ENCODE measurements around the gene POLR2J.

DNA sequence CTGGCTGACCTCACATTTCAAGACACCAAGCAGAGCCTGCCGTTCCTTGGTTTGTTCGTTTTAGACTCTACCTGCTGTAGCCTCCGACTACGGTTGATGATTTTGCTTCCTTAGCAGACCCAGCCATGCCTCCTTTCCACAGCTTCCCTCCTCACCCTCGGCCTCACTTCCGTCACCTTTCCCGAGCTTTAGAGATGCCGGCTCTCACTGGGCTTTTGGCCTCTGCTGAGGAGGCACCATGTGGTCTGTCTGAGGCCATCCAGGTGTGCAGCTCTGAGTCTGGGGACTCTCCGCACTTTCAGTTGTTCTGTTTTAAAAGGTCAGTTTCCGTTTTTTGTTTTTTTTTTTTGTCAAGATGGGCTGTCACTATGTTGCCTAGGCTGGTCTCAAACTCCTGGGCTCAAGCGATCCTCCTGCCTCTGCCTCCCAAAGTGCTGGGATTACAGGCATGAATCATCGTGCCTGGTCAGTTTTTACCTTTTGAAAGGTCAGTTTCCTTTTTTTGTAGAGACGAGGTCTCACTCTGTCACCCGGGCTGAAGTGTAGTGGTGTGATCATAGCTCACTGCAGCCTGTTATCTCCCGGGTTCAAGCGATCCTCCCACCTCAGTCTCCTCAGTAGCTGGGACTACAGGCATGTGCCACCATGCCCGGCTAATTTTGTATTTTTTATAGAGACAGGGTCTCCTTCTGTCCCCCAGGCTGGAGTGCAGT lies 33.6 kb downstream of the POLR2J start:
- TF ChIP-seq, protein P1, sequence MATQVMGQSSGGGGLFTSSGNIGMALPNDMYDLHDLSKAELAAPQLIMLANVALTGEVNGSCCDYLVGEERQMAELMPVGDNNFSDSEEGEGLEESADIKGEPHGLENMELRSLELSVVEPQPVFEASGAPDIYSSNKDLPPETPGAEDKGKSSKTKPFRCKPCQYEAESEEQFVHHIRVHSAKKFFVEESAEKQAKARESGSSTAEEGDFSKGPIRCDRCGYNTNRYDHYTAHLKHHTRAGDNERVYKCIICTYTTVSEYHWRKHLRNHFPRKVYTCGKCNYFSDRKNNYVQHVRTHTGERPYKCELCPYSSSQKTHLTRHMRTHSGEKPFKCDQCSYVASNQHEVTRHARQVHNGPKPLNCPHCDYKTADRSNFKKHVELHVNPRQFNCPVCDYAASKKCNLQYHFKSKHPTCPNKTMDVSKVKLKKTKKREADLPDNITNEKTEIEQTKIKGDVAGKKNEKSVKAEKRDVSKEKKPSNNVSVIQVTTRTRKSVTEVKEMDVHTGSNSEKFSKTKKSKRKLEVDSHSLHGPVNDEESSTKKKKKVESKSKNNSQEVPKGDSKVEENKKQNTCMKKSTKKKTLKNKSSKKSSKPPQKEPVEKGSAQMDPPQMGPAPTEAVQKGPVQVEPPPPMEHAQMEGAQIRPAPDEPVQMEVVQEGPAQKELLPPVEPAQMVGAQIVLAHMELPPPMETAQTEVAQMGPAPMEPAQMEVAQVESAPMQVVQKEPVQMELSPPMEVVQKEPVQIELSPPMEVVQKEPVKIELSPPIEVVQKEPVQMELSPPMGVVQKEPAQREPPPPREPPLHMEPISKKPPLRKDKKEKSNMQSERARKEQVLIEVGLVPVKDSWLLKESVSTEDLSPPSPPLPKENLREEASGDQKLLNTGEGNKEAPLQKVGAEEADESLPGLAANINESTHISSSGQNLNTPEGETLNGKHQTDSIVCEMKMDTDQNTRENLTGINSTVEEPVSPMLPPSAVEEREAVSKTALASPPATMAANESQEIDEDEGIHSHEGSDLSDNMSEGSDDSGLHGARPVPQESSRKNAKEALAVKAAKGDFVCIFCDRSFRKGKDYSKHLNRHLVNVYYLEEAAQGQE (IDR thresholded peaks at IDR 0.05): no peak
- TF ChIP-seq SP1 (IDR thresholded peaks at IDR 0.05): no peak
- TF ChIP-seq, protein P2, sequence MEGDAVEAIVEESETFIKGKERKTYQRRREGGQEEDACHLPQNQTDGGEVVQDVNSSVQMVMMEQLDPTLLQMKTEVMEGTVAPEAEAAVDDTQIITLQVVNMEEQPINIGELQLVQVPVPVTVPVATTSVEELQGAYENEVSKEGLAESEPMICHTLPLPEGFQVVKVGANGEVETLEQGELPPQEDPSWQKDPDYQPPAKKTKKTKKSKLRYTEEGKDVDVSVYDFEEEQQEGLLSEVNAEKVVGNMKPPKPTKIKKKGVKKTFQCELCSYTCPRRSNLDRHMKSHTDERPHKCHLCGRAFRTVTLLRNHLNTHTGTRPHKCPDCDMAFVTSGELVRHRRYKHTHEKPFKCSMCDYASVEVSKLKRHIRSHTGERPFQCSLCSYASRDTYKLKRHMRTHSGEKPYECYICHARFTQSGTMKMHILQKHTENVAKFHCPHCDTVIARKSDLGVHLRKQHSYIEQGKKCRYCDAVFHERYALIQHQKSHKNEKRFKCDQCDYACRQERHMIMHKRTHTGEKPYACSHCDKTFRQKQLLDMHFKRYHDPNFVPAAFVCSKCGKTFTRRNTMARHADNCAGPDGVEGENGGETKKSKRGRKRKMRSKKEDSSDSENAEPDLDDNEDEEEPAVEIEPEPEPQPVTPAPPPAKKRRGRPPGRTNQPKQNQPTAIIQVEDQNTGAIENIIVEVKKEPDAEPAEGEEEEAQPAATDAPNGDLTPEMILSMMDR (IDR thresholded peaks at IDR 0.05; ENCODE audit: low read depth, low read length, missing input control): no peak
- no peak for TF ChIP-seq YY1 (IDR thresholded peaks at IDR 0.05)
- no peak for TF ChIP-seq EGR1 (IDR thresholded peaks at IDR 0.05; ENCODE audit: low read depth in 2 of 2)
